COLO668 (cell line): ENCODE results near the gene POGLUT2.

Experiments used
- DNase-seq: peaks from one replicate; lab custom pipeline; 2025; ENCODE audit not compliant: unreplicated experiment; lab: John Stamatoyannopoulos, UW

The POGLUT2 gene

DNA sequence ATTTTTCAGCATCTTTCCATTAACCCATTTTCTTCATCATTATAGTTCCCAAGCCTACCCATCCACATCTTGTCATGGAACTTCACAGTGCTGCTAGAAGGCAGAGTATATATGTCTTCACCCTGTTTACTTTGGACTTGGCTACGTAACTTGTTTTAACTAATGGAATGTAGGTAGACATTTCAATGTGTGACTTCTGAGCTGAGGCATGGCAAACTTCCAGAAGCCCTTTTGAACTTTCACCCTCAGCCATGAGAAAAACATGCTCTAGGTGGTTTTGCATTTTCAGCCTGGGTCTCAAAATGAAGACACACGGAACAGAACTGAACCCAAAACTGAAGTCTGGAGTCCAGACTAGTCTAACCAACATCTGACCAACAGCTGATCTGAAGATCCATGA lies 28.3 kb downstream of the POGLUT2 start:
- no peak for DNase-seq

- DNase-seq = no peak
These were observed 29.1 kb downstream of the POGLUT2 start for GRCh38 chr13:102769679-102770078.

DNA sequence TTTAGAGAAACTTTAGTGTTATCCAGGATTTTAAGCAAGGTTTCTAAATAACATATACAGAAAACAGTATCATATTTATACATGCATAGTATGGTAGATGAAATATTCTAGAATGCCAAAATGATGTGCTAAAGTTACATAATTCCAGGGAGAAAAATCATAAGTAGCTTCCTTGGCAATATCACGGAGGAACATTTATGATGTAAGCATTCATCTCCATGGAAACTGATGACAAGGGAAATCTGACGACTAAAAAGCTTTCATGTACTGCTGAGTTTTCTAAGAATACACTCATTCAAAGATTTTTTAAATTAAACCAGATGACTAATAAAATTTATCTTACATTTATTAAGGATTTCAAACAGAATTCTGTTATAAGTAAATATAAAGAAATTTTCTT lies 29.9 kb downstream of the POGLUT2 start:
- DNase-seq = no peak

DNA sequence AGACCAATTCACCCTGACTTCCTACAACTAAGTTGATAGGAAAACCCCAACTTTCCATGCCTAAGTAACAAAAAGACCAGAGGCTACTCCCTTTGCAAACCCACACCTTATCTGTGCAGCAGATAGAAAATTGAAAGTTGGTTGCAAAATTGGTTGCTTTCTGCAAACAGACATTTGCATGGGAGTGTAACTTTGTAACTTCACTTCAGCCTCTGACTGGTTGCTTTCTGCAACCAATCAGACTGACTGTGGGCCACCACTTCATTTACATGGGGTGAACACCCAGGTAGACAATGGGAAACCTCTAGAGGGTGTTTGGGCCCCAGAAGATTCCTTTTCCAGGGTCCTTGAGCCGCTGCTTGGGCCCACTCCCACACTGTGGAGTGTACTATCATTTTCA lies 35.0 kb downstream of the POGLUT2 start:
- no peak for DNase-seq

- no peak for DNase-seq
These were observed 37.7 kb downstream of the POGLUT2 start for GRCh38 chr13:102761071-102761470.

GRCh38 chr13:102758842-102759241 lies 39.9 kb downstream of the POGLUT2 start:
- DNase-seq = no peak

DNA sequence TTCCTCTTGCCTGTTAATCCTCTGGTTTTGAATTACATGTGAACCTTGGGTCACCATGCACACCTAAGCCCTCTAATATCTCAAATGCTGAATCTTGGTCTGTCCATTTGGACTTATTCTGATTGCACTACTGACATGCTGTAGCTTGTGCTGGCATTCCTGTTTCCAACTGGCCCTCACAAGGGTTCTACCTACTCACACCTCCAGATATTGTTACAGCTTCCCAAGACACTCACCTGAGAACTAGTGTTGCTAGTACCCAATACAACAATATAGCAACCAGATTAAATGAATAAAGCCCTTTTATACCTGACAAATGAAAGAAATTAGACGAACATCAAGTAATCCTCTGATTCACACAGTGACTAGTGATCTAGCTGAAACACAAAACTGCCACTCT lies 41.8 kb downstream of the POGLUT2 start:
- no peak for DNase-seq

- no peak for DNase-seq
These were observed 46.9 kb downstream of the POGLUT2 start for GRCh38 chr13:102751886-102752285.

DNA sequence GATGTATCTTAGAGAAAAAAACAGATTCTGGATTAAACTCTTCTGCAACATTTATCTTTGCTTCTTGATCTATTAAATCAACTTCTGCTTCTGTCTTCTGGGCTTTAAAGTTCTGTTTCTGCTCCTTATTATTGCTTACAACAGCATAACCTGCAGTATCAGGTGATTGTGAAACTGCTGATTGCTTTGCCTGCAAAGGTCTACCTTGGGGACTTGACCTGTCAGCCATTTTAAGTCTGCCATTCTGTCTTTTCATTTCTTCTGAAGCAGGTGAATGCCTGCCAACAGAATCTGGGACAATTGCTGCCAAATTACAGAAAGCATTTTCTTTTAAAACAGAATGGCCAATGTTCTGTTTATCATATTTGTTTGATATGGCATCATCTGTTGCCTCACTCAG lies 56.3 kb downstream of the POGLUT2 start:
- DNase-seq = no peak

- DNase-seq = no peak
These were observed 56.7 kb downstream of the POGLUT2 start for GRCh38 chr13:102742101-102742500.
